GM13976 (cell line): ENCODE results near the gene SMDT1.
"Not testable (repeated sequence)": the region's sequence is repeated elsewhere in the genome, so short reads cannot be mapped to it uniquely, and the experiment has no call there.

Experiments used
- DNase-seq: peaks from one replicate; pipeline ENCODE4 v3.0.0; 2012; ENCODE audit warnings: low spot score
- CTCF ChIP-seq: IDR thresholded peaks from 2 replicates; pipeline ENCODE4 v1.5.1; 2012; ENCODE audit warnings: borderline replicate concordance, mild to moderate bottlenecking; ENCODE audit not compliant: insufficient read depth; ENCODE audit errors: extremely low read depth, missing control alignments, control extremely low read depth
- in situ Hi-C: fragments of 300-500 bp; cut with MboI; formaldehyde crosslinking; loops from one replicate; pipeline ENCODE4 v1.12.0; 2022; ENCODE audit warnings: low sequenced_read_pairs, mixed read lengths, inconsistent platforms; ENCODE audit not compliant: unreplicated experiment

The SMDT1 gene

GRCh38 chr22:42070517-42071422 is 8.7 kb upstream of the SMDT1 start, which contains the start of gene NAGA:
Gene NAGA, minus strand, starts transcription at chr22:42070812. Its CDS starts 515 bp downstream, at chr22:42070297.
- TF ChIP-seq CTCF: no peak
- peak; percentile 97 for DNase-seq
- in situ Hi-C loops: no loop called here

- DNase-seq, in situ Hi-C loops: not testable (repeated sequence)
Observed at GRCh38 chr22:42071508-42071907, 8.0 kb upstream of the SMDT1 start.

- no peak for DNase-seq
- TF ChIP-seq CTCF: no peak
- in situ Hi-C loops: no loop called here
Observed at GRCh38 chr22:42072606-42073330, 6.7 kb upstream of the SMDT1 start.

- no peak for DNase-seq
- no peak for TF ChIP-seq CTCF
- in situ Hi-C loops: no loop called here
Observed at GRCh38 chr22:42073621-42074041, 5.9 kb upstream of the SMDT1 start.

GRCh38 chr22:42074132-42074811 is 5.2 kb upstream of the SMDT1 start, which contains the start of gene PHETA2:
Gene PHETA2, plus strand, starts transcription at chr22:42074248. Its CDS starts 3,046 bp downstream, at chr22:42077294.
- in situ Hi-C loops: no loop called here
- TF ChIP-seq CTCF: peak; percentile 8

GRCh38 chr22:42074846-42075676 is 4.4 kb upstream of the SMDT1 start:
- in situ Hi-C loops: no loop called here
- TF ChIP-seq CTCF: no peak
- DNase-seq: no peak

More at GRCh38 chr22:42074132-42074811, 5.2 kb upstream of the SMDT1 start, which contains the start of gene PHETA2:
- DNase-seq: peak; percentile 65
